RPMI7951 (cell line): ENCODE results near the gene NUP205. TPM values are rescaled to one million over a fixed set of nuclear protein-coding genes. Genes with fewer than 3 reads are reported as not detected.

Experiments
- DNase-seq: peaks from one replicate; pipeline ENCODE4 v3.0.0-alpha.2; 2012; ENCODE audit warnings: low read depth
- total RNA-seq: library from RNA; depleted of rRNA; stranded (reverse); fragments of >200 nt; shearing (Covaris generic); gene quantifications from 2 replicates; pipeline ENCODE4 v1.2.3, GENCODE V29; 2014

Gene NUP205
- total RNA-seq, 1 experiment from 2014 or later, result 100 TPM

GRCh38 chr7:135550196-135550595 lies 7.5 kb upstream of the NUP205 start:
- DNase-seq, result no peak

- DNase-seq, result no peak
These were observed 5.6 kb upstream of the NUP205 start for GRCh38 chr7:135552148-135552547.

GRCh38 chr7:135553346-135553745 lies 4.4 kb upstream of the NUP205 start:
- no peak for DNase-seq

- DNase-seq, result peak; percentile 73
These were observed 635 bp downstream of the NUP205 start for GRCh38 chr7:135558337-135558767.

GRCh38 chr7:135558881-135559280 lies 1.2 kb downstream of the NUP205 start:
- no peak for DNase-seq

GRCh38 chr7:135560631-135561030 lies 2.9 kb downstream of the NUP205 start:
- DNase-seq, result no peak

- no peak for DNase-seq
These were observed 5.0 kb downstream of the NUP205 start for GRCh38 chr7:135562720-135563119.

GRCh38 chr7:135571834-135572233 lies 14.1 kb downstream of the NUP205 start:
- DNase-seq, result no peak

GRCh38 chr7:135573541-135573940 lies 15.8 kb downstream of the NUP205 start:
- no peak for DNase-seq

GRCh38 chr7:135575296-135575695 lies 17.6 kb downstream of the NUP205 start:
- no peak for DNase-seq

- no peak for DNase-seq
These were observed 20.9 kb downstream of the NUP205 start for GRCh38 chr7:135578569-135578968.

GRCh38 chr7:135584362-135585353 lies 26.9 kb downstream of the NUP205 start:
- DNase-seq, result no peak

- no peak for DNase-seq
These were observed 39.6 kb downstream of the NUP205 start for GRCh38 chr7:135597181-135597925.

- no peak for DNase-seq
These were observed 40.2 kb downstream of the NUP205 start for GRCh38 chr7:135597926-135598305.

GRCh38 chr7:135599471-135599870 lies 41.8 kb downstream of the NUP205 start:
- no peak for DNase-seq

GRCh38 chr7:135600226-135600625 lies 42.5 kb downstream of the NUP205 start:
- DNase-seq, result no peak

GRCh38 chr7:135601182-135601581 lies 43.5 kb downstream of the NUP205 start:
- no peak for DNase-seq

GRCh38 chr7:135602304-135602703 lies 44.6 kb downstream of the NUP205 start:
- no peak for DNase-seq

GRCh38 chr7:135616136-135616535 lies 58.4 kb downstream of the NUP205 start:
- no peak for DNase-seq

- no peak for DNase-seq
These were observed 60.1 kb downstream of the NUP205 start for GRCh38 chr7:135617781-135618180.

GRCh38 chr7:135618510-135618909 lies 60.8 kb downstream of the NUP205 start:
- DNase-seq, result no peak

GRCh38 chr7:135620447-135620846 lies 62.7 kb downstream of the NUP205 start:
- no peak for DNase-seq
